ENCODE results near the gene KIF15.

KIF15 gene

DNA sequence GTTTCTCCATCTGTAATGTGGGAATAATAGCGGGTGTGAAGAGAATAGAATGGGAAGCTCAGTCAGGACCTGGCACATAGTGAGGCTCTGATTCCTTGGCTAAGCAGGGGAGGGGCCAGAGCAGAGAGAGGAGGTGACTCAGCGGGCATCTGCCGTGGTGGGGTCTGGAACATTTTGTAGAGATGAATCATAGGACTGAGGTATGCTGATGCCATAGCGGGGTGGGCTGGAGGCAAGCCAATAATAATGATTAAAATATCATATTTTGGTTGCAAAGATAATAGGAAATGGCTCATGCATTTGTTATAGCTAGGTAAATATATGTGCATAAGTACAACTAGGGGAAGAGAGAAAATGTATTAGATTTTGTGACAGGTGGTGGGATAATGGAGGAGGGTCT is 124.0 kb downstream of the KIF15 start:
- DNase-seq: no peak

DNA sequence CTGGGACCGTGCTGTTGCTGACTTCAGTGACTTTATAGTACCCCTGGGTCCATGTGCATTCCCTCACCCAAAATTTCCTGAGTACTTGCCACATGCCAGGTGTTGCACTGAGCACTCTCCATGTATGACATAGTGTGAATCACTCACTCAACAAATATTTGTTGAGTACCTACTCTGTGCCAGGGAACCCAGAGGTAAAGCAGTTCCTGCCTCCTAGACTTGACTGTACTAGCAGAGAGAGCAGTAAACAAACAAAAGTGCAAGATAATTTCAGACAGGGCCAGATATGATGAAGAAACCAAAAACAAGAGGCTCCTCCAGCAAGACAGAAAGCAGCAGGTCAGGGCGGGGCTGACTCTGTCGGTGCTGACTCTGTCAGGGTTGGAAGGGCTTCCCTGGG is 125.0 kb downstream of the KIF15 start:
- DNase-seq: no peak

DNA sequence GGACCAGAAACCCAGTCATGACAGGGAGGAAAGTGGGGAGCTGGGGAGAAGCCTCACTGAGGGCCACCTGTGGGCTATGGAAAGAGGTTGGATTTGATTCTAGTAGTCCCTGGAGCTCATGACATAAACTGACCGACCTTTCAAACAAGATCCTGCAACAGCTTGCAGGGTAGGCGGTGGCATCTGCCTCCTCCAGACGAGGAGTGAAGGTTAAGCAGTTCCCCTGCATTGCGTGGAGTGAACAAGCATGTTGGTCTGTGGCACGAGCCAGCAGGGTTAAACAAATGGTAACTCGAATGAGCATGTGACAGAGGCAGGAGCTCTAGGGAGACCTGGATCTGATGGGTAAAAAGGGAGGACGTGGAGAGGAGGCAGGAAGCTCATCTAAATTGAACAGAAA is 125.5 kb downstream of the KIF15 start:
- DNase-seq: no peak

GRCh38 chr3:44890258-44890657 is 128.7 kb downstream of the KIF15 start:
- no peak for DNase-seq

GRCh38 chr3:44890852-44891251 is 129.3 kb downstream of the KIF15 start:
- no peak for DNase-seq

- DNase-seq: no peak
These were observed 131.1 kb downstream of the KIF15 start for GRCh38 chr3:44892689-44893088.

- no peak for DNase-seq
These were observed 131.5 kb downstream of the KIF15 start for GRCh38 chr3:44893097-44893496.

DNA sequence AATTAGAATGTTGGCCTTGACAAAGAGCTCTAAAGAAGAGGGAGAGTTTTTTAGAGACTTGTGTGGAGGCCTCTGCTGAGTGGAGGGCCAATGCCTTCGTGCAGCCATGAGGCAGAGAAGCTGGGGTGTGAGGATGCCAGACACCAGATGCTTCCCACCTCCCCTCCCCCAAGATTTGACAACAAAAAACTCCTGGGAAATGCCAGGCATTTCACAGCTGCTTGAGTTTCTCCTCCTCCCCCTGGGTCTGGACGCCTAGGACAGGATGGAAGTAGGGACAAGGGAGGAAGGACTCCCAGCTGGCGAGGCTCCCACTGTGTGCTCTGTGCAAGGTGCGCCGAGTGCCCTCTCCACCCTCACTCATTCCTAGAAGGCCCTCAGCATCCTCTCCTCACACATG is 132.9 kb downstream of the KIF15 start:
- no peak for DNase-seq

DNA sequence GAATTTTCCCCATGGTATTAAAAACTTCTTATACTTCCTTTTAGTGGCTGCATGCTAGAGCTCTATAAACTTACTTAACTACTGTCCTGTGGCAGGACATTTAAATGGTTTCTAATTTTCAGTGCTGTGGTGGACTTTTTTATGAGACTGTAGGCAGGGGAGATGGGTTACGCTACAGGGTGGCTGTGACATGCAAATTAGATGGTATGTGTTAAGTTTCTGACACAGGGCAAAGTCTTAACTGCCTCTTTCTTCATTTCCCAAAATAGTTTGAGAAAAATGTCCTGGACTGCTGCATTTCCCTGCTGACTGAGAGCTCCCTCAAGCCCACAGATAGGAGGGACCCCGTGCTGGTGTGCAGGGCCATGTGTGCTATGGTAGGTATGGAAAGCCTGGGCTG is 134.8 kb downstream of the KIF15 start:
- DNase-seq: no peak

DNA sequence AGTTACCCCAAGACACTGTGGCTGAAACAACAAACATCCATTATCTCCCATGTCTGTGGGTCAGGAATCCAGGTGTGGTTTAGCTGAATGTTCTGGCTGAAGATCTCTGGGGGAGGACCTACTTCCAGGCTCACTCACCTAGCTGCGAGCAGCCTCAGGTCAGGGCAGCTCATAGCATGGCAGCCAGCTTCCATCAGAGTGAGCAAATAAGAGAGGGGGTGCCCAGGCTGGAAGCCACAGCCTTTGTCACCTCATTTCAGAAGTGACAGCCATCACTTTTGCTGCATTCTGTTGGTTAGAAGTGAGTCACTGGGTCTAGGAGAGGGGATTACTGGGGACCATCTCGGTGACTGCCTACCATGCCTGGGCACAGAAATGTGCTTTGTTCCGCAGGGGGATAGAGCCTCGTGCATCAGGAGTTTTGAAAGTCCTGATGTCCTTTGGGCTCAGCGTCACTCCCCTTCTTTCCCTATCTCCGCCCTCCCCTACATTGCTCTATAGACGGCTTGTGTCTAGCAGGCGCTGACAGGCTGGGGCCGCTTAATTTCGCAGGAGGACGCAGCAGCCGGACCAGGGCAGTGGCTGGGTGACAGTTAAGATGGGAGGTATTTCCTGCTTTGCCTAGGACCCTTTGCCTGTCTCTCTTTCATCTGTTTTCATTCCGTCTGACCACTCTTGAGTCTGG is 138.2 kb downstream of the KIF15 start:
- DNase-seq: no peak

GRCh38 chr3:44902628-44903027 is 141.0 kb downstream of the KIF15 start:
- DNase-seq: no peak
